NCI-H146 (cell line): ENCODE results near the gene TMEM202.
A peak's percentile ranks its signal among the peaks of the same experiment; 100 is the strongest.
"Not testable (repeated sequence)": the region's sequence is repeated elsewhere in the genome, so short reads cannot be mapped to it uniquely, and the experiment has no call there.

Experiments used
- DNase-seq: peaks from one replicate; lab custom pipeline; 2025; lab: John Stamatoyannopoulos, UW

Gene TMEM202

GRCh38 chr15:72402726-72403125, 4.6 kb downstream of the TMEM202 start:
- no peak for DNase-seq

- DNase-seq = no peak
These were observed 6.3 kb downstream of the TMEM202 start for GRCh38 chr15:72404356-72404755.

GRCh38 chr15:72404841-72405240, 6.7 kb downstream of the TMEM202 start:
- no peak for DNase-seq

GRCh38 chr15:72406936-72407335, 8.8 kb downstream of the TMEM202 start:
- DNase-seq = no peak

- no peak for DNase-seq
These were observed 13.0 kb downstream of the TMEM202 start for GRCh38 chr15:72411111-72411510.

DNA sequence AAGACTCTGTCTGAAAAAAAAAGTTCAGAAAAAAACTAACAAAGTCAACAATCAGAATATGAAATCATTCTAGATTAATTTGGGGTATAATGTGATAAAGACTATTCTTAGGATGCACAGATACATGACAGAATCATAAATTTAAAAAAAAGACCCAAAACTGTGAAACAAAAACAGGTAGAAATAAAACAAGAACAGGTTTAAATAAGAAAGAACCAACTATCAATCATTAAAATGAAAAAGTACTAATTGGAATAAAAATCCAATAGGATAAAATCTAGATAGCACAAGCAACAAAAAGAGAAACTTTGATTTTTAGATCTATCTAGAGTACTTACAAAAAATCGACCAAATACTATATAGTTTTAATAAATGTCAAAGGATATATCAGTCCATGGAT, 13.4 kb downstream of the TMEM202 start:
- DNase-seq = no peak

DNA sequence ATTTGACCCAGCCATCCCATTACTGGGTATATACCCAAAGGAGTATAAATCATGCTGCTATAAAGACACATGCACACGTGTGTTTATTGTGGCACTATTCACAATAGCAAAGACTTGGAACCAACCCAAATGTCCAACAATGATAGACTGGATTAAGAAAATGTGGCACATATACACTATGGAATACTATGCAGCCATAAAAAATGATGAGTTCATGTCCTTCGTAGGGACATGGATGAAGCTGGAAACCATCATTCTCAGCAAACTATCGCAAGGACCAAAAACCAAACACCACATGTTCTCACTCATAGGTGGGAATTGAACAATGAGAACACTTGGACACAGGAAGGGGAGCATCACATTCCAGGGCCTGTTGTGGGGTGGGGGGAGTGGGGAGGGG, 15.2 kb downstream of the TMEM202 start:
- not testable (repeated sequence) for DNase-seq

- DNase-seq = no peak
These were observed 17.2 kb downstream of the TMEM202 start for GRCh38 chr15:72415304-72415703.

DNA sequence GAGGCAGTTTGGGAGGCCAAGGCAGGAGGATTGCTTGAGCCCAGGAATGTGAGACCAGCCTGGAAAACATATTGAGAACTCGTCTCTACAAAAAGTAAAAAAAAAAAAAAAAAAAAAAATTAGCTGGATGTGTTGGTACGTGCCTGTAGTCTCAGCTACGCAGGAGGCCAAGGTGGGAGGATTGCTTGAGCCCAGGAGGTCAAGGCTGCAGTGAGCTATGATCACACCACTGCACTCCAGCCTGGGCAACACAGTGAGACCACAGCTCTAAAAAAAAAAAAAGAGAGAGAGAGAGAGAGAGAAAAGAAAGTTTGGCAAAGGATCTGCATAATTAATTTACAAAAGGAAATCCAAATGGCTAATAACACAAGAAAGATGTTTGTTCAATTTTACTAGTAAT, 21.7 kb downstream of the TMEM202 start:
- not testable (repeated sequence) for DNase-seq

GRCh38 chr15:72420576-72420975, 22.5 kb downstream of the TMEM202 start:
- no peak for DNase-seq

- no peak for DNase-seq
These were observed 23.4 kb downstream of the TMEM202 start for GRCh38 chr15:72421484-72421883.

DNA sequence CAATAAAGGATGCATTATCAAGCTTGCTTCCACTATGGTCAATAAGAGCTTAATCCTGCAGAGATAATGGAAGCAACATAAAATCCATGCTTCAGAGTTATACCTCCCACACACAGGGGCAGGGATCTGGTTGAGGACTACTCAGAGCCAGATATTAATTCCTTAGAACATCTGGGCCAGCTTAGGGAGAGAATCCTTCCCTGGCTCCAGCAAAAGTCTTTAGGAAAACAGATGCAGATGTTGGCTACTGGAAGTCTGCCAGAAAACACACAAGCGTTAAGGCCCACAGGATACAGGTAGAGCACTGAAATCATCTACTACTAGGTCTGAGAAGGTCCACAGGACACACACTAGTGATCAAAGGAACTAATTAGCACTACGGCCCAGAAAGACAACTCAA, 25.2 kb downstream of the TMEM202 start:
- no peak for DNase-seq

GRCh38 chr15:72426753-72427152, 28.6 kb downstream of the TMEM202 start:
- DNase-seq = no peak

- DNase-seq = no peak
These were observed 39.7 kb downstream of the TMEM202 start for GRCh38 chr15:72437650-72438316.

- not testable (repeated sequence) for DNase-seq
These were observed 44.7 kb downstream of the TMEM202 start for GRCh38 chr15:72442848-72443247.

- peak; percentile 39 for DNase-seq
These were observed 47.3 kb downstream of the TMEM202 start for GRCh38 chr15:72445426-72445825.

- DNase-seq = no peak
These were observed 52.7 kb downstream of the TMEM202 start for GRCh38 chr15:72450805-72451204.

- peak; percentile 16 for DNase-seq
These were observed 53.1 kb downstream of the TMEM202 start for GRCh38 chr15:72451224-72451623.

DNA sequence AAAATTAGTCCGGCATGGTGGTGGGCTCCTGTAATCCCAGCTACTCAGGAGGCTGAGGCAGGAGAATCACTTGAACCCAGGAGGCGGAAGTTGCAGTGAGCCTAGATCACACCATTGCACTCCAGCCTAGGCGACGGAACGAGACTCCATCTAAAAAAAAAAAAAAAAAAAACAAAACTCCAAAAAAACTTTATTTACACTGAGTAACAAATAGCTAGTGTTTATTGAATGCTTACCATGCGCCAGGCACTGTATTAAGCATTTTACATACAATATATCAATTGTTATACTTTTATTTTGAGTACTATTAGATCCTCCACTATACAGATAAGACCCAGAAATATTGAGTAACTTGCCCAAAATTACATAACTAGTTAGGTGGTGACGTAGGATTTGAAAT, 58.6 kb downstream of the TMEM202 start:
- DNase-seq = no peak
